ENCODE data around the gene KCND2. TPM values are rescaled to one million over a fixed set of nuclear protein-coding genes. Genes with fewer than 3 reads are reported as not detected.

KCND2 gene
- total and polyA plus RNA-seq, 7 donors = under 0.01 to 3.3 (median 1.3) TPM; not detected in 1

- H3K36me3 ChIP-seq = no peaks in the 10 kb centered on the region
- peaks cover 0 to 25% (median 0%) of the 10 kb centered on the region in 3 donors for H3K27me3 ChIP-seq
- no peak overlapping the region for H3K27ac ChIP-seq
- TF ChIP-seq POLR2A (IDR thresholded peaks at IDR 0.05) (no peak), EP300 (IDR thresholded peaks at IDR 0.05) (no peak), POLR2AphosphoS5 (IDR thresholded peaks at IDR 0.05) (no peak)
- TF ChIP-seq, protein P1, sequence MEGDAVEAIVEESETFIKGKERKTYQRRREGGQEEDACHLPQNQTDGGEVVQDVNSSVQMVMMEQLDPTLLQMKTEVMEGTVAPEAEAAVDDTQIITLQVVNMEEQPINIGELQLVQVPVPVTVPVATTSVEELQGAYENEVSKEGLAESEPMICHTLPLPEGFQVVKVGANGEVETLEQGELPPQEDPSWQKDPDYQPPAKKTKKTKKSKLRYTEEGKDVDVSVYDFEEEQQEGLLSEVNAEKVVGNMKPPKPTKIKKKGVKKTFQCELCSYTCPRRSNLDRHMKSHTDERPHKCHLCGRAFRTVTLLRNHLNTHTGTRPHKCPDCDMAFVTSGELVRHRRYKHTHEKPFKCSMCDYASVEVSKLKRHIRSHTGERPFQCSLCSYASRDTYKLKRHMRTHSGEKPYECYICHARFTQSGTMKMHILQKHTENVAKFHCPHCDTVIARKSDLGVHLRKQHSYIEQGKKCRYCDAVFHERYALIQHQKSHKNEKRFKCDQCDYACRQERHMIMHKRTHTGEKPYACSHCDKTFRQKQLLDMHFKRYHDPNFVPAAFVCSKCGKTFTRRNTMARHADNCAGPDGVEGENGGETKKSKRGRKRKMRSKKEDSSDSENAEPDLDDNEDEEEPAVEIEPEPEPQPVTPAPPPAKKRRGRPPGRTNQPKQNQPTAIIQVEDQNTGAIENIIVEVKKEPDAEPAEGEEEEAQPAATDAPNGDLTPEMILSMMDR (IDR thresholded peaks at IDR 0.05) = no peak
- no peak for DNase-seq
- H3K9me3 ChIP-seq = no peaks in the 10 kb centered on the region
- H3K4me3 ChIP-seq = no peak overlapping the region
- intact Hi-C loops (cut with DNase I) = loop anchor here (5.0 kb wide), 1 partner anchor 343 kb away; no protein-coding TSS in a partner anchor
- 96 to 97% methylated on average over 27 of the region's 27 CpGs for WGBS, 2 donors
- peaks cover 0 to 12% (median 9%) of the 10 kb centered on the region in 4 donors for H3K4me1 ChIP-seq
These were observed 1.9 kb downstream of the KCND2 start for GRCh38 chr7:120274899-120275298.

GRCh38 chr7:120276720-120277119, 3.7 kb downstream of the KCND2 start:
- intact Hi-C loops (cut with DNase I) = no loop called here
- Histone ChIP-seq H3K9me3 (no peaks in the 10 kb centered on the region), H3K4me1 (peaks cover 0 to 12% (median 9%) of the 10 kb centered on the region in 4 donors), H3K36me3 (no peaks in the 10 kb centered on the region), H3K4me3 (no peak overlapping the region), H3K27me3 (peaks cover 0 to 17% (median 0%) of the 10 kb centered on the region in 3 donors), H3K27ac (no peak overlapping the region)
- TF ChIP-seq POLR2AphosphoS5 (IDR thresholded peaks at IDR 0.05) (no peak), EP300 (IDR thresholded peaks at IDR 0.05) (no peak), POLR2A (IDR thresholded peaks at IDR 0.05) (no peak)
- TF ChIP-seq, protein P1 (IDR thresholded peaks at IDR 0.05) = no peak
- DNase-seq = no peak

- DNase-seq = no peak
- whole genome bisulfite sequencing, 2 donors = 81 to 83% methylated on average over 3 of the region's 3 CpGs
- intact Hi-C loops (cut with DNase I) = no loop called here
- Histone ChIP-seq H3K4me3 (no peak overlapping the region), H3K4me1 (peaks cover 0 to 1% (median 0%) of the 10 kb centered on the region in 4 donors), H3K9me3 (no peaks in the 10 kb centered on the region), H3K27ac (no peak overlapping the region), H3K27me3 (peaks cover 0 to 4% (median 0%) of the 10 kb centered on the region in 3 donors), H3K36me3 (no peaks in the 10 kb centered on the region)
- TF ChIP-seq POLR2AphosphoS5 (IDR thresholded peaks at IDR 0.05) = no peak
- TF ChIP-seq EP300 (IDR thresholded peaks at IDR 0.05) = no peak
- TF ChIP-seq, protein P1 (IDR thresholded peaks at IDR 0.05) = no peak
- TF ChIP-seq POLR2A (IDR thresholded peaks at IDR 0.05) = no peak
These were observed 5.8 kb downstream of the KCND2 start for GRCh38 chr7:120278773-120279172.

GRCh38 chr7:120280743-120281142, 7.8 kb downstream of the KCND2 start:
- intact Hi-C loops (cut with DNase I) = no loop called here
- TF ChIP-seq POLR2A (IDR thresholded peaks at IDR 0.05) = no peak
- no peak for TF ChIP-seq EP300 (IDR thresholded peaks at IDR 0.05)
- TF ChIP-seq, protein P1 (IDR thresholded peaks at IDR 0.05) = no peak
- no peak for TF ChIP-seq POLR2AphosphoS5 (IDR thresholded peaks at IDR 0.05)
- 91 to 95% methylated on average over 3 of the region's 3 CpGs for WGBS, 2 donors

DNA sequence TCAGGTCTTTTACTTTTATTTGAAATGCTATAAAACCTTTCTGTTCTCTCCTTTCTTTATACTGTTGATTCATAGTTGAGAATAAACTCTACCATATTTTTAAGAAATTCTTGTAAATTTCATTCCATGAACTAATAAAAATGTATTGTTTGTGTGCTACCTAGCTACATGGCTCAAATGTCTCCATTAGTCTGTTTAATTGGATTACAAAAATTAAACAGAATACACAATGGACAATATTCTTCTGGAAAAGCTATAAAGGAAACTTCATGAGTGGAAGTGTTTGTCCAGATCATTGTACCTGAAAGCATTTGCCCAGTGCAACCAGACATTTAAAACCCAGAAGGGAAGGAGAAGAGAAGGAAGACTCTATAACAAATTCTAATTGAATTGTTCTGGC, 20.1 kb downstream of the KCND2 start:
- DNase-seq = no peak

More at GRCh38 chr7:120280743-120281142, 7.8 kb downstream of the KCND2 start:
- no peaks in the 10 kb centered on the region for H3K9me3 ChIP-seq
- no peak overlapping the region for H3K4me3 ChIP-seq
- H3K27me3 ChIP-seq = no peaks in the 10 kb centered on the region
- no peaks in the 10 kb centered on the region for H3K4me1 ChIP-seq
- H3K27ac ChIP-seq = no peak overlapping the region
- H3K36me3 ChIP-seq = no peaks in the 10 kb centered on the region
- no peak for DNase-seq

More for the DNA sequence above, 20.1 kb downstream of the KCND2 start:
- H3K36me3 ChIP-seq = no peaks in the 10 kb centered on the region
- no peaks in the 10 kb centered on the region for H3K9me3 ChIP-seq
- H3K4me1 ChIP-seq = no peaks in the 10 kb centered on the region
- H3K4me3 ChIP-seq = no peak overlapping the region
- intact Hi-C loops (cut with DNase I) = no loop called here
- no peaks in the 10 kb centered on the region for H3K27me3 ChIP-seq
- TF ChIP-seq POLR2AphosphoS5 (IDR thresholded peaks at IDR 0.05) (no peak), EP300 (IDR thresholded peaks at IDR 0.05) (no peak), POLR2A (IDR thresholded peaks at IDR 0.05) (no peak)
- TF ChIP-seq, protein P1 (IDR thresholded peaks at IDR 0.05) = no peak
- no peak overlapping the region for H3K27ac ChIP-seq
